Left lung (tissue), 10 donors: ENCODE measurements around the gene KDM4C. TPM values are rescaled to one million over a fixed set of nuclear protein-coding genes. Genes with fewer than 3 reads are reported as not detected.

Source experiments
- ATAC-seq: fragments of 200-7000 bp; cut with Tn5 transposase; one replicate; pipeline ENCODE4 v1.9.1; 2020; ENCODE audit warnings: moderate library complexity
- DNase-seq, 4 donors: peaks; one replicate each; pipeline ENCODE4 v3.0.0-alpha.2; 2013 to 2020
- H3K27ac ChIP-seq, 2 donors: fragments of 200-600 bp; sonication (generic) in 1 of 2; one replicate each; pipeline versions ENCODE4 v1.5.0 to v1.8.0; 2020 to 2021
- H3K27me3 ChIP-seq, 2 donors: fragments of 200-600 bp; sonication (generic) in 1 of 2; one replicate each; pipeline versions ENCODE4 v1.5.0 to v1.8.0; 2020 to 2021
- H3K36me3 ChIP-seq, 2 donors: fragments of 200-600 bp; sonication (generic) in 1 of 2; one replicate each; pipeline versions ENCODE4 v1.5.0 to v1.8.0; 2020 to 2021
- H3K4me1 ChIP-seq, 2 donors: fragments of 200-600 bp; one replicate each; pipeline ENCODE4 v1.8.0; 2021
- H3K4me3 ChIP-seq, 2 donors: fragments of 200-600 bp; sonication (generic) in 1 of 2; one replicate each; pipeline versions ENCODE4 v1.5.0 to v1.8.0; 2020 to 2021; ENCODE audit warnings: mild to moderate bottlenecking in 1 of 2
- H3K9me3 ChIP-seq, 2 donors: fragments of 200-600 bp; sonication (generic) in 1 of 2; one replicate each; pipeline versions ENCODE4 v1.5.0 to v1.8.0; 2020 to 2021
- CTCF ChIP-seq, 2 donors: fragments of 200-600 bp; sonication (generic) in 1 of 2; IDR thresholded peaks; one replicate each; pipeline versions ENCODE4 v1.5.0 to v1.8.0; 2021; ENCODE audit warnings: antibody characterized with exemption in 2 of 2
- intact Hi-C, 2 donors: fragments of 100-400 bp; cut with DNase I; formaldehyde crosslinking; loops; one replicate each; pipeline versions ENCODE4 v1.11.2 to v1.14.2; 2022
- polyA plus RNA-seq, 6 donors: library from polyadenylated mRNA; unstranded; fragments of 120-200 nt; gene quantifications; one replicate each; pipeline ENCODE4 v1.2.1, GENCODE V29; 2013; ENCODE audit not compliant: insufficient read length in 6 of 6
- total RNA-seq, 2 donors: library from RNA; stranded (reverse); fragmentation: NEBNext Ultra II Directional; extraction: Animal tissue kit (Norgen Biotek cat#: 25700); gene quantifications; one replicate each; pipeline ENCODE4 v1.2.1, GENCODE V29; 2021
- donor health status: DM: no; HTN: yes; CAD: no.
- donor health status: DM: no; HTN: no; CAD: no.

Gene KDM4C
- total and polyA plus RNA-seq, 8 donors, result 11.7 to 34.8 (median 15.2) TPM

DNA sequence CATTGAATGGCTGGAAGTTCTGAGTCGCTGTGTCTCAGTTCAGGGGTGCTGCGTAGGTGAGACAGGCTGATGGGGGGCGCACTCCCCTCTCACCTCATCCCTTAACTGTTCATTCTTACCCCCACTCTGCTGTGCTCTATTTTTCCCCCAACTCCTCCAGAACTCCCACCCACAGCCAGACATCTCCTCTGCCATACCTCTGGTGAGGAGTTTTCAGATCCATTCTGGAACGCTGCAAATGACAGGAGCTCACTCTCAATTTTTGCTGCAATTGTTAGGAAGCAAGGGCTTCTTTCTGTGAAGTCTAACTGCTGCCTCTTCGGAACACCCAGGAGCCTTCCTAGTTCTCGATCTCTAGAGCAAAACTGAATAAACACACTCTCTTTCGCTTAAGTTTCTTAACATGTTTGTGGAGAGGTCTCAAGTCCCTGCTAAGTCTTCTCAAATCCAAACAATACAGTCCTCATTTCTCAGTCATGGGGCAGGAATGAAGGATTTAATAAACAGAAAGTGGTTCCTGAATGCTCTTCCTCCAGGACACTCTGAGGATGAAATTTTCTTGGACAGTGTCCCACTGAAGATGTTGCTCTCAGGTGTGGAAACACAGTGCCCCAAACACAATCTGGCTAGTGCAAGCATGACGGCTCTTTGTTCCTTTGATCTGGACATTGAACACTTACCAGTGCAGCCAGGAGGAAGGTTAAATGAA, 387.7 kb downstream of the KDM4C start:
- H3K27ac ChIP-seq, result no peak overlapping the region
- TF ChIP-seq CTCF (IDR thresholded peaks at IDR 0.05), result no peak
- H3K27me3 ChIP-seq, result no peaks in the 10 kb centered on the region
- peaks cover 0 to 18% of the 10 kb centered on the region in 2 donors for H3K36me3 ChIP-seq
- H3K9me3 ChIP-seq, result no peaks in the 10 kb centered on the region
- H3K4me1 ChIP-seq, result peaks cover 0 to 8% of the 10 kb centered on the region in 2 donors
- no peak for DNase-seq
- intact Hi-C loops, result no loop called here
- no peak for ATAC-seq
- H3K4me3 ChIP-seq, result no peak overlapping the region

- Histone ChIP-seq H3K27ac (no peak overlapping the region), H3K9me3 (no peaks in the 10 kb centered on the region), H3K27me3 (no peaks in the 10 kb centered on the region), H3K4me3 (no peak overlapping the region), H3K36me3 (peaks cover 0 to 18% of the 10 kb centered on the region in 2 donors), H3K4me1 (peaks cover 0 to 9% of the 10 kb centered on the region in 2 donors)
- intact Hi-C loops, result no loop called here
- TF ChIP-seq CTCF (IDR thresholded peaks at IDR 0.05), result no peak
- no peak for ATAC-seq
- no peak for DNase-seq
Observed at GRCh38 chr9:7146582-7146981, 388.8 kb downstream of the KDM4C start.

DNA sequence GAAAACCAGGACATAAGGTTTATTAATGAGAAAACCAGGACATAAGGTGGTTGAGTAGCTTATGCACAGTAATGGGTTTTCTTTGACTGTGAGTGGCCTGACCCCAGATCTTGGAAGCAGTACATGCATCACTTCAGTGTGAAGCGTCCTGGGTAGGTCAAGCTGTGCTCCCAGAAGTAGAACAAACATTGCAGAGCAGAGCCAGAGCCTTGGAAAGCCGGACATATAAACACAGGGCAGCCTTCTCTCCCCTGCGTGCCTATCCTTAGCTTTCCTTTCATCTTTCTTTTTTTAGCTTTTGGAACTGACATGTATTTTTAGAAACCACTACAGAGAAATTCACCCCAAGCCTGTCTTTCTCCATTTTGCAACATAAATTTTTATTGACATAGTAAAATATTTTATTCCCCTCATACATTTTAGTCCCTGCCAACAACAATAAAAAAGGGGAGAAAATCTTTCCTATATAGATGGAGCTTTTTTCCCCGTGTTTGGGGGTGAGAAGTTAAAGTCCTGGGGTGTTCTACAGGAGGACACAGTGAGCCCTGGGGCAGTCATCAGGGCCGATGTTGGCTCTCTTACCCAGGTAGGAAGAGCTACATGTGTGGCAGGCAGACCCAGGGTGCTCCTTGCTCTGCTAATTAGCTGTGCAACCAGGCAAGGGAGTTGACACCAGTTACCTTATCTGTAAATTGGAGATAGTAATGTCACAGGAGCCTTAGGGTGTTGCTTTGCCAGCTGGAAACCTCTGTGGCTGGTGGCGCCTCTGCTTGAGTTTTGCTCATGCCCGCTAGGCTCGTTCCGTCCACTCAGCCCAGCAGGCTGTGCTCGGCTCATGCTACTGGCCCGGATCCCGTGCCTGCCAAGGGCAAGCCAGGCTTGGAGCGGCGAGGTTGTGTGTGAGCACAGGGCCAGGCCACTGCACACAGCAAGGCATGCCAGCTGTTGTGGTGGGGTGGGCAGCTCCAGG, 389.6 kb downstream of the KDM4C start:
- ATAC-seq, result no peak
- no peaks in the 10 kb centered on the region for H3K9me3 ChIP-seq
- peaks cover 0 to 9% of the 10 kb centered on the region in 2 donors for H3K4me1 ChIP-seq
- TF ChIP-seq CTCF (IDR thresholded peaks at IDR 0.05), result no peak
- intact Hi-C loops, result no loop called here
- H3K4me3 ChIP-seq, result no peak overlapping the region
- DNase-seq, result no peak
- H3K27me3 ChIP-seq, result no peaks in the 10 kb centered on the region
- H3K36me3 ChIP-seq, result peaks cover 0 to 18% of the 10 kb centered on the region in 2 donors
- H3K27ac ChIP-seq, result no peak overlapping the region

DNA sequence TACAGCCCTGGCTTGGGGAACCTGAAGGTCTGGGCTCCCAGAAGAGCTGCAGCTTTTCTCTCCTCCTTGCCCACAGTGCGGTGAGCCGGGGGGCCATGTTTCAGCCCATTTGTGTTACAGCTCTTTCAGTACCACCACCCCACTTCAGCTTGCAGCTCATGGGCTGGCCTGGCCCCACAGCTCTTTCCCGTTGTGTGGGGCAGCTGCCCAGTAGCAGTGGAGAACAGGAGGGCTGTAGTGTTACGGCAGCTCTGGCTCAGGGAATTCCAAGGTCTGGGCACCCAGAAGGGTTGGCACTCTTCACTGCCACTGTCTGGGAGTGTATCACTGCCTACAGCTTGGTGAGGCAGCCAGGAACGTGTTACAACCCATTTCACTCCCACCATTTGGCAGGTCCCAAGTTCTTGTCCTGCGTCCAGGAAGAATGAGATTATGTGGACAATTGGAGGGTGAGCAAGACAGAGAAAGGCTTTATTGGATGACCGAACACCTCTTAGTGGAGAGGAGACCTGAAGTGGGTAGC, 390.5 kb downstream of the KDM4C start:
- H3K27ac ChIP-seq, result no peak overlapping the region
- intact Hi-C loops, result no loop called here
- TF ChIP-seq CTCF (IDR thresholded peaks at IDR 0.05), result no peak
- no peaks in the 10 kb centered on the region for H3K9me3 ChIP-seq
- H3K4me3 ChIP-seq, result no peak overlapping the region
- ATAC-seq, result no peak
- DNase-seq, result no peak
- H3K36me3 ChIP-seq, result peaks cover 0 to 18% of the 10 kb centered on the region in 2 donors
- peaks cover 0 to 9% of the 10 kb centered on the region in 2 donors for H3K4me1 ChIP-seq
- no peaks in the 10 kb centered on the region for H3K27me3 ChIP-seq

DNA sequence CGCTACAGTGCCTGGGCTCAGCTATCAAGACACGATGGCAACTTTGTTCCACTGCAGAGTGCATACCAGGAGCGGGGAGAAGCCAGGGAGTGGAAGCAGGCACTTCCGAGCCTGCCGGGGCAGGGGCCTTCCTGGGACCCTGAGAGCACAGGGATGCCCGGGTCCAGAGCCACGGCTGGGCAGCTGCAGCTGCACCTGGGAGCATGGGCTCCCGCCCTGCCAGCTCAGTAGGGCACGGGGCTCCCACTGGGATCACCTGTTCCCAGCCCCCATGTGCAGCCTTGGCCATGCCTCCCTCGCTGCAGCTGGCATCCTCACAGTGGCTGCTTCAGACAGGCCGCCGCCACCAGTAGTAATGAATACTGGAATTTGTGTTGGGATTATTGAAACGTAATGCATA, 391.5 kb downstream of the KDM4C start:
- Histone ChIP-seq H3K36me3 (peaks cover 0 to 18% of the 10 kb centered on the region in 2 donors), H3K27ac (no peak overlapping the region), H3K27me3 (no peaks in the 10 kb centered on the region), H3K4me1 (peaks cover 0 to 9% of the 10 kb centered on the region in 2 donors), H3K9me3 (no peaks in the 10 kb centered on the region), H3K4me3 (no peak overlapping the region)
- DNase-seq (no peak), ATAC-seq (no peak)
- intact Hi-C loops, result no loop called here
- no peak for TF ChIP-seq CTCF (IDR thresholded peaks at IDR 0.05)
